DMS79 treated with DMSO at 0.1 percent for 48 hours (cell line): Measurements from ENCODE around the gene CLDN19.
A peak's percentile ranks its signal among the peaks of the same experiment; 100 is the strongest.

Experiments used
- DNase-seq: peaks from one replicate; lab custom pipeline; 2025; lab: John Stamatoyannopoulos, UW

Gene CLDN19, protein sequence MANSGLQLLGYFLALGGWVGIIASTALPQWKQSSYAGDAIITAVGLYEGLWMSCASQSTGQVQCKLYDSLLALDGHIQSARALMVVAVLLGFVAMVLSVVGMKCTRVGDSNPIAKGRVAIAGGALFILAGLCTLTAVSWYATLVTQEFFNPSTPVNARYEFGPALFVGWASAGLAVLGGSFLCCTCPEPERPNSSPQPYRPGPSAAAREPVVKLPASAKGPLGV

DNA sequence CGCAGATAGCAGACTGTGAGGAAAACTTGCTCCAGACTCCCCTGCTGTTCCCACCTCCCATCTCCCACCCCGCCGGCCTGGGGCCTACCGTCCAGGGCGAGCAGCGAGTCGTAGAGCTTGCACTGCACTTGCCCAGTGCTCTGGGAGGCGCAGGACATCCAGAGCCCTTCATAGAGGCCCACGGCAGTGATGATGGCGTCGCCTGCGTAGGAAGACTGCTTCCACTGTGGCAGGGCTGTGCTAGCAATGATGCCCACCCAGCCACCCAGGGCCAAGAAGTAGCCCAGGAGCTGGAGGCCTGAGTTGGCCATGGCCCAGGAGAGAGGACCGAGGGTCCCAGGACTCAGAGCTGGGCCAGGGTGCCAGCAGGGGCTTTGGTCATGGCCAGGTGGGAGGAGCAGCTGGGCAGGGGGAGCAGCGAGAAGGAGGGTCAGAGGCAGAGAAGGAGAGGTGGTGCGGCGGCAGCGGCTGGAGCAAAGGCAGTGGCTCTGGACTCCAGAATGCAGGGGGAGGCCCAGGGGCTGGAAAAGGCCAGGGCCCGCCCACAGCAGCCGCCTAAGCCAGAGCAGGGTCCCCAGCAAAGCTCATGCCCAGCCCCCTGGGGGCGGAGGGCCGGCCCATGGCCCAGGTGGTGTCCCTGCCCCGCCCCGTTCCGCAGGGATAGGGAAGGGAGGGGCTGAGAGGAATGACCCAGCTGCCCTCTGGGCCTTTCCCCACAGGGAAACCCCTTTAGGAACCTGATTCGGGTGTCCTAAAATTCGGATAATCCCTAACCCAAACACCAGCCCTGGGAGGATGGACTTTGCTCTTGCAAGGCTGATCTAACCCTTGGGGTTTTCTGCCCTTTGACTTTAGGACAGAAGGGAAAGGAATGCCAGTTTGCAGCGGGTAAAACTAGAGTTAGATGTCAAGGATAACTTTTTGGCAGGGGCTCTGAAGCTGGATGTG is at the start of gene CLDN19:
TSS of gene CLDN19 (minus strand) at position 484 of the 948 bp plus-strand sequence. CDS start at position 311, 173 bp downstream.
- no peak for DNase-seq

DNA sequence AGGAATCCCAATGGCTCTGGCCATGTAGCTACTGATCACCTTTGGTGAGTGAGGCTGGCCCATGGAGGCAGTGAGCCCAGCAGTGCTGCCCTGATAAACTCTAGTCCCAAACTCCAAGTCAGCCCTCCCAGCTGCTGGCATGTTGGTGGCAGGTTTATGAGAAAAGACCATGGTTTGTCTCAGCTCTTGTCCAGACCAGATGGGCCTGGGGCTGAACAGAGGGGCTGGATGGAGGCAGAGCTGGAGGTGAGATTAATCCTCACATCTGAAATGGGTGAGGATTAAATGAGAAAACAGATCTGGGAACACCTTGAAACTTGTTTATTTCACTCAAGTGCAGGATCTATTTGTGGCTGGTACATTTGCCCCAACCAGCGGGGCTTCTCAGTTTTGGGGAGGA is 48.0 kb upstream of the CLDN19 start:
- DNase-seq = no peak

DNA sequence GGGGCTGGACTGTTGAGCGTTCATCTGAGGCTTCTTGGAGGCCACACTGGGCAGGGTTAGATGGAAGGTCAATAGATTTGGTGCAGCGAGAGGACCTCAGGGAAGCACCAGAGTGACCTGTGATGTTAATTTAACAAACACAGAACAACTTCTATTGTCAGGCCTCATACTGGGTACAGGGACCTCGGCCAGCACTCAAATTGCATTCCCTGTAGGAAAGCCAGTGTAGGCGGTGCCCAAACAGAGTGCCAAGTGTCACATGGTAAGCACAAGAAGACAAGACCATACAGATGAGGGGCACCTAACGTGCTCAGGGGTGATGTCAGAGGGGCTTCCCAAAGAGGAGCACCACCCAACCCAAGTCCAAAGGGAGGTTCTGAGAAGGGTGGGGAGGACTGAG is 46.1 kb upstream of the CLDN19 start:
- no peak for DNase-seq

DNA sequence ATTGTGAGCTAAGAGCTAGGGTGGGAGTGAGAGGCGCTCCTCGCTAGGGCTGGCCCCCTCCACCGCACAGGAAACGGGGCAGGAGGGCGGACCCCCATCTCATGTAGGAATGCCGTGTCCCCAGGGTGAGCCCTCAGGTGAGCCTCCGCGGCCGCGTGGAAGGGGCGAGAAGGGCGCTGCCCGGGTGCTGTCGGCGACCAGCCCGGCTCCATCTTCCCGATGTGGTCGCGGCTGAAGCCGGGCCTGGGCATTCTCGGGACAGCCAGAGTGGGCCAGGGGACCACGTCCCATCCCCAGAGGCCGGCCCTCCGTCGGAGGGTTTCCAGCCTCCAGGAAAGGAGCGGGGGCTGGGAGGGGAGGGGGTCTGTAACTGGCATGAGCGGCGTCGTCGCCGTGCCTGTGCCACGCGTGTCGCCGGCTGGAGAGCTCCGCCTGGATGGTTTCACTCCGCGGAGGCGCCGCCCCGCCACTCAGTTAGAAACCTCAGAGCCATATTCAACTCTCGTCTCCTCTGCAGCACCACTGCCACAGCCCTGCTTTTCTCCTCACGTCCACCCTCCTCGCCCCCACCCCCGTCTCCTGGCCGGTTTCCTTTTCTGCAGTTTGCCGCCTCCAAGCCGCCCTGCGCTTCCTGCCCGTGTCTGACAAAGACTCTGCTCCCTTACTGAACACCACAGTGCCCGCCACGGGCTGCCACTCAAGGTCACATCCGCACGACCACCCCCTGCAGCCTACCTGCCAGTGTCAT is 45.1 kb upstream of the CLDN19 start, which contains the start of gene TMEM269:
TSS of gene TMEM269 (plus strand) at position 46 of the 748 bp plus-strand sequence. CDS start 4,903 bp downstream, outside the sequence.
- no peak for DNase-seq

DNA sequence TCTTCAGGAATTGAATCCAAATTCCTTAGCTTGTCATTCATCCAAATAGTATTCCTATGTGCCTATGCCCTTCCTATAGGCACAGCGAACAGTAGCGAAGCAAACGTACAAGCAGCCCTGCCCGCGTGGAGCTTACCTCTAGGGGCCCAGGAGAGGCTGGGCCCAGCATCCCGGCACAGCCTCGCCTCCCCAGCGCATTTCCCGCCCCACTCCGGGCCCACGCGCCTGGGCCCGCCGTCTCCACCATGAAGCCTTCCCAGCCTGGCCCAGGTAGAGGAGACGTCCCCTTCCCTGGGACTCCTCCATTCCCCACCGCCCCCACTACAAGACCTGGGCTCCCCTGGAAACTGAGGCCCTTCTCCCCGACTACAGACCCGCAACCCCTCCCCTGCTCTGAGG is 44.5 kb upstream of the CLDN19 start:
- no peak for DNase-seq

DNA sequence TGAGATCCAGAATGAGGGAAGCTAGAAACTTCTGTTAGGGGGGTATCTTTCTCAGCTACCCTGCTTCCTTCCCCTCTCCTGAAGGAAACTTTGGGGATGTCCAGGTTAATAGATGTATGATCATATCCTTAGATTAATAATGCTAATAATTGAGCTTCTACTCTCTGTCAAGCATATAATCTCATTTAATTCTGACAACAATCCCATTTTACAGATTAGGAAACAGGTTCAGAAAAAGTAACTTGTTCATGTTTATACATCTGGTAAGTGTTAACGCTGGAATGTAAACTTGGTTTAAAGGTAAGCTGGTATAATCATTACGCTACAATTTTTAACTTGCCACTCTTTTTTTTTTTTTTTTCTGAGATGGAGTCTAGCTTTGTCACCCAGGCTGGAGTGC is 43.1 kb upstream of the CLDN19 start:
- no peak for DNase-seq

DNA sequence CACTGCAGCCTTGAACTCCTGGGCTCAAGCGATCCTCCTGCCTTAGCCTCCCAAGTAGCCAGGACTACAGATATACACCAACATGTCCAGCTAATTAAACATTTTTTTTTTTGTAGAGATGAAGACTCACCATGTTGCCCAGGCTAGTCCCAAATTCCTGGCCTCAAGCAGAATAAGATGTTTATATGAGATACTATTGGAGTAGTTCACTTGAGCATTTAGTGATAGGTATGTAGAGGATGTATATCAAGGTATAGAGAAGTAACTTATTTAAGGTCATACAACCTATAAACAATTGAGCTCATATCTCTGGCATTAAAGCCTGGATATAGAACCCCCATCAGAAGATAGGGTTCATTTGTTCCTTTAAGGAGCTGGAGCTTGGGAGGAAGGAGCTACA is 40.1 kb upstream of the CLDN19 start:
- no peak for DNase-seq

DNA sequence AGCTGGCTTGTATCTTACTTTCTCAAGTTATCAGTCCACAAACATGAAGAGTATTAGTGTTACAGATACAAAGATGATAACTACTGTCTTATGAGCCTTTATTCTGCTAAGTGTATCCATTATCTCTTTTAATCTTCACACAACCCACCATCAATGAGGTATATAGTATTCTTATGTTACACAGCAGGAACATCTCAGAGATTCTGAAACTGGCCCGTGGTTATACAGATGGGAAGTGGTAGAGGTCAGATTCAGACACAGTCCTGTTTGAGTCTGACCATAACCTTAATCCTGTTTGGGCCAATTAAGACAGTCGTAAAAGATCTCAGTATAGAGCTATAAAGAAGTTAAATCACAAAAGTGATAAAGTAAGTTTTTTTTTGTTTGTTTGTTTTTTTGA is 39.7 kb upstream of the CLDN19 start:
- DNase-seq = no peak

DNA sequence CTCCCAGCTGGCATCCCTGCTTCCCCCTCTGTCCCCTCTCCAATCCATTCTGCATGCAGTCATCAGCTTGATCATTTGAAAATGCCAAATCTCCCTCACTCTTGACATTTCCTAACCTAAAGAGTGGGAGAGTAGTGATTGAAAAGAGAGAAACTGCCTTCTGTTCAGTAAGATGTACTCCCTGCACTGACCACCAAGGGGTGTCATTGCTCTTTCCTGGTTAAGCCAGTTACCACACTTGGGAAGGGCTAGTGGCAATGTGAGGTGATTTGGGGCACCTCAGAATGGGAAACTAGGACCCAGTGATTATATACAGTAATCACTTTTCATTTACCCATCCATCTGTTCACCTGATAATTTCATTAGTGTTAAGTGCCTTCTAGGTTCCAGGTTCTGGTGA is 37.8 kb upstream of the CLDN19 start:
- peak; percentile 4 for DNase-seq

DNA sequence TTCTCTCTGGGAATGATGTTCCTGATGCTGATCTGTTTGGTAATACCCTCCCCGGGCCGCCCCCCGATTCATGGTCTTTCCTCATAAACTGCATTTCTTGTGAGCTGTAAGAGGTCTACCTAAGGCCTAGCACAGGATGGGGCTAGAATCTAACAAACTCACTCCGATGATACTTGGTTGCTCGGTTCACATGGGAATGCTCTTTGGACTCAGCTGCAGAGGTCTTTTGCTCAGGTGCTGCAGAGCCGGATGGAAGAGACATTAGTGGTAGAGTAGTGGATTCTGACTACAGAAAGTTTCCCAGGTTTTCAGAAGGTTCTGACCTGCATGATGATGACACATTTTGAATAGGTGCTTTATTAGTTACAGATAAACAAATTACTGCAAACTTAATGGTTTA is 36.5 kb upstream of the CLDN19 start:
- DNase-seq = no peak

DNA sequence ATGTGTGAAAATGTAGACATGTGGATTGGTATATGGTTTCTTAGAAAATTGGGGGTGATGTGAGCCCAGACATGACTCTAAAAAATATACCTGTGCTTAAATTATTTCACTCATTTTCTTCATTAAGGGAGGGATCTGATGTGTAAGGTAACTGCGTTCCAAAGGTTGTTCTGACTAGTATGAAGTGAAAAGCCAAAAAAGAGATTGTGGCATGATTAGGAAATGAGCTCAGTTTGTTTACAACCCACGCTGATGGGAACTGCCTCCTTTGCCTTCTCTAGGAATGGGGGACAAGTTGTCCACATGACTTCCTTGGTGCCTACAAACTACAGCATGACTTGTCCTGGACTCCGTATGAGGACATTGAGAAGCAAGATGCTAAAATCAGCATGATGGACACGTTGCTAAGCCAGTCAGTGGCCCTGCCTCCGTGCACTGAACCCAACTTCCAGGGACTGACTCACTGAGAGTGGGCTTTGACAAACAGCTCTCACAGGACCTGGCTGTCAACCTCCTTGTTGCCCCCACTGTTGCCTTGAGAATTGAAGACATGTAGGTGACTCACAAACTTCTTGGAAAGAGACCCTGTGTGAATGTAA is 35.0 kb upstream of the CLDN19 start:
- DNase-seq = no peak

DNA sequence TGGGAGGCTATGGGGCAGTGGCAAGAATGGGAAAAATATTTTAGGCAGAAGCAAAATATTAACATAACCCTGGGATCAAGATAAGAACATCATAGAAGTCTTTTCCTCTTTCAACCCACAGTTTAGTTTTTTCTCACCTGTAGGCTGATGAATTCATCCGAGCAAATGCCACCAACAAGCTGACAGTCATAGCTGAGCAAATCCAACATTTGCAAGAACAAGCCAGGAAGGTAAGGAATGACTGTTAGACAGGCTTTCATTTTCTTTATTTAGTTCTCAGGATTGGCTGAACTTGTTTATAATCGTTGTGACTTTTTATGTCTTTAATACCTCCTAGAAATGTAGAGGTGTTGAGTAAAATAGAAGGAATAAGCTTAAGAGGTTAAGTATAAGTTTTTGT is 33.4 kb upstream of the CLDN19 start:
- DNase-seq = no peak

DNA sequence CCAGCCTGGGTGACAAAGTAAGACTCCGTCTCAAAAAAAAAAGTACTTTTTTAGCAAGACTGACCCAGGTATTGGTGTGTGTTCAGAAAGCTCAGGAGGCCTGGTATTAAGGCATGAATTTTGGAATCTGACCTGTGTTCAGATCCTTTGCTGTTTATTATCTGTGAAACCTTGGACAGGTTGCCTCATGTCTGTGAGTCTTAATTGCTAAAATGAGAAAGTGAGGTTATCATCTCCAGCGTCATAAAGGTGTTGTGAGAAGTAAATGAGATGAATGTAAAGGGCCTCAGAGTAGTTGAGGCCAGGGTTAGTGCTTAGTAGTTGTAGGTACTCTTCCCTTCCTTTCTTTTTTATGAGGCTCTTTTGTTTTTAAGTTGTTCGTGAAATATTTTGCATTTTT is 29.8 kb upstream of the CLDN19 start:
- DNase-seq = no peak

DNA sequence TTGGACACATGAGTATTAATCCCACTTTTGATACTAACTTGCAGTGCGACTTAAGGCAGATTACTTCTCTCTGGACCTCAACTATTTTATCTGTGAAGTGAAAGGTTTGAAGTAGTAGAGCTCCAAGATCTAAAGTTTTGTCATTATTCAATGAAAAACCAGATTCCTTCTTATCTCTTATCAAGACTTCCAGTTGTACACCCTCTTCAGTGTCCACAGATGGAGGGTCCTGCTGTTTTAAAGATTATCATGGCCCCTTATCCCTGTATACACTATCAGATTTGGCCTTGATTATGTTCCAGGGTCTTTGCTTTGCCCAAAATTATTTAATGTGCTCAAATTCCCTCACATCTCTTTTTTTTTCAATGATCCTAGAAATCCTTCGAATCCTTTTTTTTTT is 28.1 kb upstream of the CLDN19 start:
- DNase-seq = no peak

DNA sequence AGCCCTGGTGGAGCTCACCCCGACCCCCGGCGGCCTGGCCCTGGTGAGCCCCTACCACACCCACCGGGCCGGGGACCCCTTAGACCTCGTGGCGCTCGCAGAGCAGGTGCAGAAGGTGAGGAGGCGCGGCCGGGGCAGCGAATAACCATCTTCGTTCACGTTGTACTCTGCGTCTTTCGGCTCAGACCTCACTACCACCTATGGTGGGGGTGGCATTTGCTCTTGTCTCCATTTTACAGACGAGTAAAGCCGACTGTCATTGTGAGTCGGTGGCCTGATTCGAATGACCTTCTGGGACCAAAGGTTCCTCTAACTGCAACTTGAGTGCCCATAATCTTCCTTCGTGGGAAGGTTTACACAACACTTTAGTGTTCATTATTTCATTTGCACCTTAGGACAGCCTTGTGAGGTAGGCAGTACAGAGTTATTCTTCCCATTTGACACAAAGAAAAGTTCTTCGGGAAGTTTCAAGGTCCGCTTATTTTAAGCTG is 27.5 kb upstream of the CLDN19 start:
- peak; percentile 20 for DNase-seq

DNA sequence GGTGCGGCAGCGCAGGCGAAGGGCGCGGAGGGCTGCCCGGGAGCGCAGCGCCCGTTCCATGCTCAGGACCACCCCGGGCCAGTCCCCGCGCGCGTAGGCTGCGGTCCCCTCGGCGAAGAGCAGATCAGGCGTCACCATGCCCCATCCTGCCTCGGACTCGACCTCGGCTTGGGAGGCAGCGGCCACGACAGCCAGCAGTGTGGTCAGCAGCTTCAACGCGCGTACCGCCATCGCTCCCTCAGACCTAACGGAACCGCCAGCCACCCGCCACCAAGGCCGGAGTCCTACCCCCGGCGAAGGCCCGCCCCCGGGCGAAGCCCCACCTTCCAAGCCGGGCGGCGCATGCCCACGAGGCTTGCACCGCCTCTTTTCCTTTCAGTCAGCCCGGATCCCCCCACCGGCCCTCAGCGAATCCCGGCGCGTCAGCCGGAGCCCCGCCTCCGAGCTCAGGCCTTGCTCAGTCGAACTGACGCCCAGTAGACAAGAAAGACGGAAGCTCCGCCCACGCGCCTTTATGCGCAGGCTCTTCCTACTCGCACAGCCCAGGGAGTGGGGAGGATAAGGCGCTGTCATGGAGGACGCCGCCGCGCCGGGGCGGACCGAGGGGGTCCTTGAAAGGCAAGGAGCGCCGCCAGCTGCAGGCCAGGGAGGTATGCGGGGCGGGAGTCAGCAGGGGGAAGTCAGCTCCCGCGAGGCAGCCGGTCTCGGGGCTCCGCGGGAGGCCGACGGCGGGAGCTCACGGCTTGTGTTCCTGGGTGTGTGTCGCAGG is 26.9 kb upstream of the CLDN19 start, which contains the start of the genes C1orf50 and P3H1:
TSS of gene C1orf50 (plus strand) at position 509 of the 769 bp plus-strand sequence. CDS start at position 572, 63 bp downstream.
TSS of gene P3H1 (minus strand) at position 288 of the 769 bp plus-strand sequence. CDS start at position 231, 57 bp downstream.
- peak; percentile 99 for DNase-seq

DNA sequence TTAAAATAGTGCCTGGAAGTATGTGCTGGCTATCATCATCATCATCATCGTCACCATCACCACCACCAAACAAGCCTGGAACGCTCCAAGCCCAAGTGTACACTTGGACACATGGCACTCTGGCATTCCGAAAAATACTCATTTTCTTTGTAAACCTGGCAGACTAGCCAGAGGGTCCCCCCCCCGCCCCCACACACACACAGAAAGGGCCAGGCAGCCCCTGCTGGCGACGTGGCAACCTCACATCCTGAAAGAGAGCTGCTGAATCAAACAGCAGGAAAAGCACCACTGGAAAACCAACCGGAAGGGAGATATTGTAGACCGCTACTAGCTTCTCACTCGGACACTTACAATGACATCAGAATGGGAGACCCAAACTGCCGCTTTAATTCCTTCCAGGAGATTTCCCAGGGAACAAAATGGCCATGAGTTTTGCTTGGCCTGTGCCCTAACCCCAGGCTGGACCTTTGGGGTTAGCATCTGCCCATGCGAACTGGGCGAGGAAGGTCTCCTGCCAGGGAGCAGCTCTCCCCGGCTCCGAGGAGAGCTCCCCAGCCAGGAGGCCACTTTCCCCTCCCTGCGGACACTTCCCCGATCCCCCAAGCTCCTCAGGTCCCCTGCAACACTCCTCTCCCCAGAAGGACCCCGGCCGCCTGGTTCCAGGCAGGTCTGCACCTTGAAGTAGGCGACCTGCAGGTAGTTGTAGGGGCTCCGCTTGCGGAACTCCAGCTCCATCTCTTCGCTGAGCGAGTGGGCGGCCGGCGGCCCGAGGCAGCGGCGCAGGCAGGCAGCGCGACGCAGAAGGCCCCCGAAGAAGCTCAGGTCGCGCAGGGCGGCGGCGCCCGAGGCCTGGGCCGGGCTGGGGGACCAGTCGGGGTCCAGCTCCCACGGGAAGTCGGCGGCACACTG is 26.1 kb upstream of the CLDN19 start:
- peak; percentile 63 for DNase-seq

DNA sequence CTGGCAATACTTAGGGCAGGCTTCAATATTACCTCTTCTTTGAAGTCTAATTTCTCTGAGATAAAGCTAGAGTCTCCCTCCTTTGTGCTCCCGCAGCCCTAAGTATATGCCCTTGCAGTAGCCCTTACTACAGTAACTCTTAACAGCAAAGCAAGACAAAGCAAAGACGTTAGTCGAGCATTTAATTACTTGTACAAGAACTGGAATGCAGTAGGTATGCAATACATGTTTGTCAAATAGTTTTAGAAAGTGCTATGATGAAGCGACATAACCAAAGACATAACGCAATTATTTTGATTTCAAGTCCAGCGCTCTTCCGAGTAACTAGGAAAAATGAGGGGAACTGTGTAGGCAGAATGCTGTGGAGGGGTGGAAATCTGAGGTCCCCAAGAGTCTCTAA is 25.2 kb upstream of the CLDN19 start:
- peak; percentile 30 for DNase-seq

DNA sequence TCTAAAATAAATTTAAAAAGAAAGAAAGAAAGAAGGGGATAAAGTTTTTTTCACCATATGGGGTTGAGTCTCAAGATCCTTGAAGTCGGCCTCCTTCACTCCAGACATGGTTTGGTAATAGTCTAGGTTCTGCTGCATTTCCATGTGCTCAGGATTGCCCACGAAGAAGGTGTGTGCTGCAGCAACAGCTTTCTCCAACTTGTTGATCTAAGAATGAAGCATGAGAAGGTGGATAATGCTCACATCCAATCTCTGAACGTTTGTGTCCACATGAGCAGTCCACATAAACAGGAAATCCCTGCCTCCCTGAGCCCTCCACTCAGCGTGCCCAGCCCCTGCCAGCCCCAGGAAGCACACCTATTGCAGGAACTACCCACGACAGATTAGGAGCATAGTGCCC is 22.2 kb upstream of the CLDN19 start:
- DNase-seq = no peak

DNA sequence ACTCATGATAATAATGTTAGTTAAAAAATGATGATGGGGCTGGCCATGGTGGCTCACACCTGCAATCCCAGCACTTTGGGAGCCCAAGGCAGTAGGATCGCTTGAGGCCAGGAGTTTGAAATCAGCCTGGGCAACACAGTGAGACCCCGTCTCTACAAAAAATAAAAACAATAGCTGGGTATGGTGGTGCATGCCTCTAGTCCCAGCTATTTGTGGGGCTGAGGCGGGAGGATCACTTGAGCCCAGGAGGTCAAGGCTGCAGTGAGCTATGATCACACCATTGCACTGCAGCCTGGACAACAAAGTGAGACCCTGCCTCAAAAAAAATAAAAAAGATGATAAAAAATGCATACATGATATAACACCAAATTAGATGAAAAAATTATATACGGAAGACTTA is 21.5 kb upstream of the CLDN19 start:
- no peak for DNase-seq
